Amygdala (tissue), 56 donors: ENCODE results near the gene TMA7.

ENCODE experiments used
- DNase-seq, 56 donors: peaks; one replicate each; lab custom pipeline; 2025; lab: John Stamatoyannopoulos, UW

TMA7 gene

GRCh38 chr3:48407542-48408099 lies 32.4 kb upstream of the TMA7 start:
- no peak for DNase-seq

GRCh38 chr3:48408823-48409281 lies 31.2 kb upstream of the TMA7 start:
- no peak for DNase-seq

GRCh38 chr3:48409291-48410201 lies 30.5 kb upstream of the TMA7 start:
- no peak for DNase-seq

GRCh38 chr3:48410205-48411040 lies 29.6 kb upstream of the TMA7 start:
- no peak for DNase-seq

- DNase-seq = no peak
These were observed 28.9 kb upstream of the TMA7 start for GRCh38 chr3:48411041-48411588.

GRCh38 chr3:48411606-48412374 lies 28.3 kb upstream of the TMA7 start:
- no peak for DNase-seq

- no peak for DNase-seq
These were observed 27.6 kb upstream of the TMA7 start for GRCh38 chr3:48412375-48413001.

GRCh38 chr3:48413086-48413485 lies 27.0 kb upstream of the TMA7 start:
- DNase-seq = no peak

- no peak for DNase-seq
These were observed 26.4 kb upstream of the TMA7 start for GRCh38 chr3:48413611-48414010.

- peak in 36 of 56 donors; percentile 15 to 77 (median 44) for DNase-seq
These were observed 25.4 kb upstream of the TMA7 start for GRCh38 chr3:48414376-48415250.

- DNase-seq = no peak
These were observed 24.7 kb upstream of the TMA7 start for GRCh38 chr3:48415251-48415953.

- DNase-seq = no peak
These were observed 24.0 kb upstream of the TMA7 start for GRCh38 chr3:48416091-48416505.

- DNase-seq = no peak
These were observed 23.5 kb upstream of the TMA7 start for GRCh38 chr3:48416546-48416945.

GRCh38 chr3:48417529-48418108 lies 22.4 kb upstream of the TMA7 start:
- no peak for DNase-seq

GRCh38 chr3:48418140-48418539 lies 21.9 kb upstream of the TMA7 start:
- DNase-seq = no peak

- no peak for DNase-seq
These were observed 21.4 kb upstream of the TMA7 start for GRCh38 chr3:48418651-48419050.

GRCh38 chr3:48419149-48419548 lies 20.9 kb upstream of the TMA7 start:
- DNase-seq = no peak
